ENCODE measurements around the gene CLGN. TPM values are rescaled to one million over a fixed set of nuclear protein-coding genes. Genes with fewer than 3 reads are reported as not detected.

Gene CLGN
- total RNA-seq, 4 donors from 2014 or later: 0.22 TPM; not detected in 3

GRCh38 chr4:140359562-140360427, 67.7 kb downstream of the CLGN start:
- TF ChIP-seq CTCF (IDR thresholded peaks at IDR 0.05; ENCODE audit: low read depth): no peak

GRCh38 chr4:140358281-140358680, 69.2 kb downstream of the CLGN start:
- no peak for TF ChIP-seq CTCF (IDR thresholded peaks at IDR 0.05; ENCODE audit: low read depth)

GRCh38 chr4:140357868-140358267, 69.6 kb downstream of the CLGN start:
- TF ChIP-seq CTCF (IDR thresholded peaks at IDR 0.05; ENCODE audit: low read depth): no peak

- no peak for TF ChIP-seq CTCF (IDR thresholded peaks at IDR 0.05; ENCODE audit: low read depth)
Observed at GRCh38 chr4:140355288-140355687, 72.2 kb downstream of the CLGN start.

- no peak for TF ChIP-seq CTCF (IDR thresholded peaks at IDR 0.05; ENCODE audit: low read depth)
Observed at GRCh38 chr4:140353786-140354185, 73.7 kb downstream of the CLGN start.

GRCh38 chr4:140351093-140352075, 76.1 kb downstream of the CLGN start:
- no peak for TF ChIP-seq CTCF (IDR thresholded peaks at IDR 0.05; ENCODE audit: low read depth)

- no peak for TF ChIP-seq CTCF (IDR thresholded peaks at IDR 0.05; ENCODE audit: low read depth)
Observed at GRCh38 chr4:140349816-140350215, 77.6 kb downstream of the CLGN start.

Data from subcutaneous adipose tissue (tissue), 4 donors.